Motor neuron (in vitro differentiated cells): ENCODE data around the gene STMN3. TPM values are rescaled to one million over a fixed set of nuclear protein-coding genes. Genes with fewer than 3 reads are reported as not detected.

Experiments used
- ATAC-seq, 8 experiments: fragments of 200-7000 bp; cut with Tn5 transposase; replicated peaks in 6 of 8; 2 replicates each; pipeline ENCODE4 v1.8.0; 2021; ENCODE audit warnings: mild to moderate bottlenecking in 8 of 8, moderate library complexity in 8 of 8
- H3K27ac ChIP-seq, 2 donors: fragments of 250-450 bp; sonication (Bioruptor Pico); 2 replicates each; pipeline ENCODE4 v1.9.0; 2021; ENCODE audit warnings: antibody characterized with exemption in 2 of 2, mild to moderate bottlenecking in 2 of 2, moderate library complexity in 1 of 2
- H3K4me1 ChIP-seq, 2 donors: fragments of 250-450 bp; sonication (Bioruptor Pico); replicated peaks in 1 of 2; 2 replicates each; pipeline ENCODE4 v1.6.1; 2021; ENCODE audit warnings: antibody characterized with exemption in 2 of 2, mild to moderate bottlenecking in 2 of 2, moderate library complexity in 1 of 2
- H3K4me3 ChIP-seq, 5 donors: fragments of 250-450 bp; sonication (Bioruptor Pico); 2 replicates each; pipeline ENCODE4 v1.9.0; 2021; ENCODE audit warnings: antibody characterized with exemption in 5 of 5, mild to moderate bottlenecking in 5 of 5, moderate library complexity in 4 of 5
- WGBS, 10 experiments: fragments of 450-650 bp; shearing (Covaris generic); methylation state at CpG; one replicate each; pipeline ENCODE4 v1.0.0; 2022; 5-methylcytosine and 5-hydroxymethylcytosine counted together
- in situ Hi-C, 9 experiments: fragments of 400-800 bp; cut with MboI; loops; one replicate each; pipeline ENCODE4 v1.15.0; 2021; ENCODE audit warnings: low sequenced_read_pairs in 9 of 9, low pct_unique_long_range_greater_than_20kb in 2 of 9; ENCODE audit not compliant: unreplicated experiment in 9 of 9
- total RNA-seq, 8 experiments: library from RNA; unstranded; fragments of 300-600 nt; gene quantifications; 2 replicates each; pipeline versions ENCODE4 v1.2.3 to v1.2.4, GENCODE V29; 2022

Gene STMN3
- 100 to 1,000 TPM in 2 of 8 experiments, 10 to 100 TPM in 6; 14.5 to 155 (median 69.2) TPM for total RNA-seq

GRCh38 chr20:63653041-63653973, at the start of gene STMN3:
Gene STMN3, minus strand, starts transcription at chr20:63653424. Its CDS starts 79 bp downstream, at chr20:63653345.
- H3K4me1 ChIP-seq, result peaks cover 21 to 28% of the 10 kb centered on the region in 2 donors
- H3K4me3 ChIP-seq, result peak within 1 kb of the TSS; percentile 53 to 100 (median 88)
- H3K27ac ChIP-seq, result peak within 1 kb of the TSS; percentile 88 to 96
- in situ Hi-C loops, result no loop called here
- ATAC-seq, result peak; percentile 45 to 71 (median 66)
- WGBS, 10 experiments, result no CpG with 5 or more reads among the region's 73 CpGs

GRCh38 chr20:63702036-63702665, 48.9 kb upstream of the STMN3 start:
- ATAC-seq, result peak in 2 of 8 experiments; percentile 1 to 2
- H3K27ac ChIP-seq, result no peak overlapping the region
- in situ Hi-C loops, result no loop called here
- WGBS, 10 experiments, result 100% methylated on average over 1 to 5 of the region's 16 CpGs; no CpG with 5 or more reads in 6 of the 10 experiments
- peaks cover 8 to 14% of the 10 kb centered on the region in 2 donors for H3K4me1 ChIP-seq
- no peak overlapping the region for H3K4me3 ChIP-seq

GRCh38 chr20:63701329-63702035, 48.3 kb upstream of the STMN3 start:
- no peak overlapping the region for H3K4me3 ChIP-seq
- WGBS, 10 experiments, result no CpG with 5 or more reads among the region's 14 CpGs
- no peak overlapping the region for H3K27ac ChIP-seq
- in situ Hi-C loops, result no loop called here
- peak in 2 of 8 experiments; percentile 2 to 4 for ATAC-seq
- H3K4me1 ChIP-seq, result peaks cover 6 to 11% of the 10 kb centered on the region in 2 donors

- Histone ChIP-seq H3K27ac (no peak overlapping the region), H3K4me1 (peaks cover under 1 to 8% of the 10 kb centered on the region in 2 donors), H3K4me3 (no peak overlapping the region)
- in situ Hi-C loops, result no loop called here
- no peak for ATAC-seq
- WGBS, 10 experiments, result 66% methylated on average over 2 of the region's 5 CpGs; no CpG with 5 or more reads in 9 of the 10 experiments
Measured at GRCh38 chr20:63701051-63701328, 47.8 kb upstream of the STMN3 start.

GRCh38 chr20:63700199-63701050, 47.2 kb upstream of the STMN3 start:
- WGBS, 10 experiments, result 60 to 100% (median 100%) methylated on average over 1 to 12 of the region's 43 CpGs; no CpG with 5 or more reads in 4 of the 10 experiments
- in situ Hi-C loops, result no loop called here
- Histone ChIP-seq H3K4me1 (peaks cover 0 to 8% of the 10 kb centered on the region in 2 donors), H3K27ac (no peak overlapping the region), H3K4me3 (no peak overlapping the region)
- ATAC-seq, result no peak

- WGBS, 10 experiments, result 20 to 75% (median 65%) methylated on average over 1 to 10 of the region's 24 CpGs; no CpG with 5 or more reads in 4 of the 10 experiments
- peak in 3 of 8 experiments; percentile 0 to 17 (median 1) for ATAC-seq
Measured at GRCh38 chr20:63699466-63700198, 46.4 kb upstream of the STMN3 start.

GRCh38 chr20:63698739-63699465, 45.7 kb upstream of the STMN3 start:
- Histone ChIP-seq H3K27ac (no peak overlapping the region), H3K4me3 (no peak overlapping the region), H3K4me1 (peaks cover 0 to 8% of the 10 kb centered on the region in 2 donors)
- in situ Hi-C loops, result no loop called here
- ATAC-seq, result peak; percentile 35 to 71 (median 60)
- WGBS, 10 experiments, result 14 to 80% (median 71%) methylated on average over 1 to 4 of the region's 19 CpGs; no CpG with 5 or more reads in 6 of the 10 experiments

More at GRCh38 chr20:63699466-63700198, 46.4 kb upstream of the STMN3 start:
- Histone ChIP-seq H3K27ac (peak overlapping the region in 1 of 2 donors; percentile 12), H3K4me3 (no peak overlapping the region), H3K4me1 (peaks cover 0 to 8% of the 10 kb centered on the region in 2 donors)
- in situ Hi-C loops, result no loop called here

GRCh38 chr20:63697868-63698545, 44.8 kb upstream of the STMN3 start:
- Histone ChIP-seq H3K4me3 (no peak overlapping the region), H3K27ac (no peak overlapping the region), H3K4me1 (peaks cover 0 to 8% of the 10 kb centered on the region in 2 donors)
- ATAC-seq, result no peak
- 74 to 92% (median 84%) methylated on average over 5 to 13 of the region's 40 CpGs; no CpG with 5 or more reads in 5 of the 10 experiments for WGBS, 10 experiments
- in situ Hi-C loops, result no loop called here

GRCh38 chr20:63697357-63697867, 44.2 kb upstream of the STMN3 start:
- in situ Hi-C loops, result no loop called here
- ATAC-seq, result peak in 1 of 8 experiments; percentile 2
- peaks cover 0 to 8% of the 10 kb centered on the region in 2 donors for H3K4me1 ChIP-seq
- WGBS, 10 experiments, result 17 to 100% (median 80%) methylated on average over 1 to 3 of the region's 7 CpGs; no CpG with 5 or more reads in 5 of the 10 experiments
- no peak overlapping the region for H3K27ac ChIP-seq
- no peak overlapping the region for H3K4me3 ChIP-seq

- H3K27ac ChIP-seq, result no peak within 1 kb of the TSS
- in situ Hi-C loops, result no loop called here
- H3K4me1 ChIP-seq, result peaks cover 0 to 8% of the 10 kb centered on the region in 2 donors
- no peak within 1 kb of the TSS for H3K4me3 ChIP-seq
- peak; percentile 0 to 30 (median 8) for ATAC-seq
- WGBS, 10 experiments, result 24 to 100% (median 40%) methylated on average over 1 to 17 of the region's 52 CpGs; no CpG with 5 or more reads in 5 of the 10 experiments
Measured at GRCh38 chr20:63696628-63697356, 43.6 kb upstream of the STMN3 start, which contains the start of gene TNFRSF6B. Gene TNFRSF6B, plus strand, starts transcription at chr20:63696652. Its CDS starts 116 bp downstream, at chr20:63696768.
